C4-2B (cell line): Measurements from ENCODE around the gene IGFALS.

Source experiments
- CTCF ChIP-seq: fragments of 450-650 bp; conservative IDR thresholded peaks from 2 replicates; pipeline ENCODE4 v1.5.1; 2017; ENCODE audit warnings: mild to moderate bottlenecking
- ZFX ChIP-seq: fragments of 450-650 bp; IDR thresholded peaks from 2 replicates; pipeline ENCODE4 v1.6.1; 2017

- no peak for TF ChIP-seq CTCF
- TF ChIP-seq ZFX: no peak
Measured at GRCh38 chr16:1752853-1753252, 40.7 kb downstream of the IGFALS start.
